GM18502 (cell line): ENCODE data around the gene CD300C.
"Not testable (repeated sequence)": the region's sequence is repeated elsewhere in the genome, so short reads cannot be mapped to it uniquely, and the experiment has no call there.

Experiments
- ATAC-seq: cut with Tn5 transposase; IDR thresholded peaks from one replicate; pipeline ENCODE4 v1.9.1; 2021; ENCODE audit warnings: mild to moderate bottlenecking; ENCODE audit not compliant: unreplicated experiment, poor library complexity

CD300C gene

DNA sequence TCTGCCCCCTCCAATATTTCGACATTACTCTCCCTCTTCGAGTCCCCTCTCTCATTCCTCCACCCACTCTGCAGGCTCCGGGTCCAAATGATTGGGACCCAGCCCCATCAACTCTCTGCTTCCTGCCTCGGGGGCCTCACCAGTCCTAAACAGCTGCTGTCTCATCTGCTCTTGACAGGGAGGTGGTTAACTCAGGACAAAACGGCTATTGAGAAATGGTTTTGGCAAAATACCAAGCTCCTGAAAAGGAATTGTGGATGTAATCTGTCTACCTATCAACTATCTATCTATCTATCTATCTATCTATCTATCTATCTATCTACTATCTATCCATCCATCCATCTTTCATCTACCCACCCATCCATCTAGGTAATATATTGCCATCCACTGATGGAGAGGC lies 19.2 kb upstream of the CD300C start:
- ATAC-seq, result no peak

- ATAC-seq, result no peak
Observed at GRCh38 chr17:74563358-74563757, 17.4 kb upstream of the CD300C start.

- ATAC-seq, result no peak
Observed at GRCh38 chr17:74561586-74561985, 15.7 kb upstream of the CD300C start.

- ATAC-seq, result no peak
Observed at GRCh38 chr17:74558882-74559519, 13.1 kb upstream of the CD300C start.

DNA sequence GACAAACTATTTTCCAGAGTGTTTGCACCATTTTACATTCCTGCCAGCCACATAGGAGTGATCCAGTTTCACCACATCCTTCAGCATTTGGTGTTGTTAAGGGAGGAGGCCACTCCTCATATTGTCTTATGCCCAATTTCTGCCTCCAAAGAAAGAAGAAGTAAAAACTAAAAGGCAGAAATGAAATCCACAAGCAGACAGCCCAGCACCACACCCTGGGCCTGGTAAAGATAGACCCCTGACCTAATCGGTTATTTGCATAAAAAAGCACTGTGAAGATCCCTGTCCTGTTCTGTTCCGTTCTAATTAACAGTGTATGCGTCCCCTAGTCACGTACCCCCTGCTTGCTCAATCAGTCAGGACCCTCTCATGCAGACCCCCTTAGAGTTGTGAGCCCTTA lies 12.5 kb upstream of the CD300C start:
- not testable (repeated sequence) for ATAC-seq

DNA sequence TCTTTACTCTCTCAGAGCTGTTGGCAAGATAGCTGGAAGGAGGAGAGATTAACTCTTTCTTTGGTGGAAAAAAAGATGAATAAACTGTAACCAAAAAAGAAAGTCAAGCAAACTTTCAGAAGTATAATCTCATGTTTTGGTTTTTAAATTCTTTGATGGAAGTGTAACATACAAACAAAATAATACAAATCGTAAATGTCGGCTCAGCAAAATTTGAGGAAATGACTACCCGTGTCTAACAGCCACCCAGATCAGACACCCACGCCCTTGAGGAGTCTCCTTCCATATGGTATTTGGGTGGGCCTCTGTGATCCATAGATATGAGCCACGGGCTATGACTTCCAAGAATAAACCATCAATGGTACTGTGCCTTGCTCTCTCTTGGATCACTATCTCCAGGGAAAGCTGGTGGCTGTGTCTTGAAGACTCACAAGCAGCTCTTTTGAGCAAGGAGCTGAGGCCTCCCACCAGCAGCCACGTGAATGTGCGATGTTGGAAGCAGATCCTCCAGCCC lies 9.6 kb upstream of the CD300C start:
- ATAC-seq, result no peak

GRCh38 chr17:74554909-74555308 lies 9.0 kb upstream of the CD300C start:
- no peak for ATAC-seq

- ATAC-seq, result no peak
Observed at GRCh38 chr17:74552037-74552436, 6.1 kb upstream of the CD300C start.

DNA sequence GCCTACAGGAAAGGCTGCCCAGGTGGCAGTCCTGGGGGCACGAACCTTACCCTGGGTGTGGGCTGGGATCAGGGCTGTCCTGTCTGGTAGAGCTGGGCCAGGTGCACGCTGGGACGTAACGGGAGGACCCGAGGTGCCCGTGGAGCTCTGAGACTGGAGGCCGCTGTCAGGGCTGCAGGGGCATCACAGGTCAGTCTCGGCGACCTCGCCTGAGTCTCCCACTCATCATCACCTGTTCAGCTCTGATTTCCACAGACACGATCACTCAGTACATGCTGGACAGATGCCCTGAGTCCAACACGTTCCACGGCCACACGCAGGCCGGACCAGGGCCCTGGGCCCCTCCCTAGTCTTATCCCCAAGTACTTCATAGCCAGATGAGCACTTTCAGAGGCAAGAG lies 4.7 kb upstream of the CD300C start:
- no peak for ATAC-seq

DNA sequence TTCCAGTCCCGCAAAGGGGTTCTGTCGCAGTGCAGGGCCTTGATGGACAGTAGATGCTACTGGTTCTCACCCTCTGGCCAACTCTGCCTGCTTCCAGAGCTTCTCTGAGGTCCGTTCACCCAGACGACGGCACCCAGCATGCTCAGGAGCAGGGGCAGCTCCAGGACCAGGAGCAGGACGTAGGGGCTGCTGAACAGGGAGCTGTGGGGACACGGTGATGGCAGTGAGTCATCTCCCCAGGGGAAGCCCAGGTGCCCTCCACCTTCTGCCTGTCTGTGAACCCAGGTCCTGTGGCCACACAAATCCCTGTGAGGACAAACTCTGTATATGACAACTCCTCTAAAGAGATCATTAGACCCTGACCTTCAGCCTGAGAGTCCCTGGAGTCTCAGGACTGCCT lies 3.4 kb upstream of the CD300C start:
- no peak for ATAC-seq

DNA sequence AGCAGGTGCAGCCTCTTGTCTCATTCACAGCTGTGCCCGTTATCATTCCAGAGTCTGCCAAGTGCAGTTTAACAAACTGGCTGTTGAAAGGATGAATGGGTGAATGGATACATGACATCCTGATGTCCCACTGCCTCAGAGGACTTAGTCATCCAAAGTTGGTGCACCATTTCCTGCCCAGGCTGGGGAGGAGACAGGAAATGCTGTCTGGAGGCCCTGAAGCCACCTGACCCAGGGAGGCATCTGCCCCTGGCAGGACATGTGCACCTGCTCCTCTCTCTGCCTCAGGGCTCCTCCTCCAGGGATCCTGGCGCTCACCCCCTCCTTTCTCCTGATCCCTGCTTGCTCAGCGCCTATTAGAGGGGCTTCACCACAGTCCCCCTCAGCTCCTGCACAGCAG lies 1.8 kb upstream of the CD300C start:
- no peak for ATAC-seq

DNA sequence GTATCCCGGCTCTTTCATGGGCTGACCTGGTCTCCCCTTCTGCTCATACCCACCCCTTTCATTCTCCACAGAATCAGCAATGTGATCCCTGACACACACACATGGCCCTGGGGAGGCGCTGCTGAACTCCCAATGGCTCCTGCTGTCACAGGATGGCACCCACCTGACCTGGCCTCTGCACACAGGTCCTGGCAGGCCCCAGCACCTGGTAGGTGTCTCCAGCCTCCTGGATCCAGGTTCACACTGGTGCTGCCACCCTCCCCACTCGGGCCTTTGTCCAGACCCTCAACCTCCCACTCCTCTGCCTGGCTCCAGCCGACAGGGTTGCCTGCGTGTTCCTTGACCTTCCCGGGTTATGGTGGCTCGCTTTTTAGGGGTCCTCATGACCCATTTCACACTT lies 1.3 kb upstream of the CD300C start:
- ATAC-seq, result no peak

GRCh38 chr17:74546586-74546985 lies 671 bp upstream of the CD300C start:
- ATAC-seq, result no peak

- ATAC-seq, result no peak
Observed at GRCh38 chr17:74544991-74545842, 698 bp downstream of the CD300C start.

GRCh38 chr17:74543891-74544760 lies 1.8 kb downstream of the CD300C start:
- ATAC-seq, result no peak

DNA sequence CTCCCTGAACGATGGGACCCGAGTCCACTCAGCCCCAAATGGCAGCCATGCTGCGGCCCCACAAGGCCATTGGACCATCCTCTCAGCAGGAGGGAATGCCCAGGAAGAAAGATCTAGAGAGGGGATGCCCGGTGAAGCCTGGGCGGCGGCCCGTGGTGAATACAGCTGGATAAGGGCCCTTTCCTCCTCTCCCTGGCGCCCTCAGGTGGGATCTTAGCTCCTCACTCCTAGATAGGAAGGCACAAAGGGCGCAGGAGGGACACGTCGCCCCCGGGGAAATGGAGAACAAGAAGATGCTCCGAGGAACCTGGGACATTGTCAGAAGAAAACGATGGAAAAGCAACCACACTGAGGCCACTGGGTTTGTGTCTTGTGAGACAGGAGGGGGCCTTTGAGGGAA lies 2.5 kb downstream of the CD300C start:
- no peak for ATAC-seq

DNA sequence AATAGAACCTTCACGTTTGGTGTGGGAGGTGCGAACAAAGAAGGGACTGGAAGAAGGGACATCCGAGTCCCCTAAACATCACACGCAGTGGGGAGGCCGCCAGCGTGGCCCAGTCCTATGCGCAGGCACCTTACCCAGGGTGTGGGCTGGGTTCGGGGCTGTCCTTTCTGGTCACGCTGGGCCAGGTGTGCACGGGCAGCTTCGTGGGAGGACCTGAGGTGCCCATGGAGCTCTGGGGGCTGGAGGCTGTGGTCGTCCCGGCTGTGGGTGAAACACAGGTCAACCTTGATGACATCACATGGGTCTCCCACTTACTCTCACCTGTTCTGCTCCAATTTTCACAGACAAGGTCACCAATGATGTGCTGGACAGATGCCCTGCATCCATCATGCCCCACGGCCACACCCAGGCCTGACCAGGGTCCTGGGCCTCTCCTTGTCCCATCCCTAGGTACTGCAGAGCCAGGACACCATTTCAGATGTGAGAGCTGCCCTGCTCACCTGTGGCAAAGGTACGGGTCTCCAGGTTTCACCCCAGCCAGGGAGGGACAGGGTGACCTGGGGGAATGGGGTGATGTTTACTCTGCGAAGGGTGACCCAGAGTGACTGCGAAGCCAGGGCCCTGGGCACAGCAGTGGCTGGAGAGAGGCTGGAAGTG lies 3.1 kb downstream of the CD300C start:
- no peak for ATAC-seq

DNA sequence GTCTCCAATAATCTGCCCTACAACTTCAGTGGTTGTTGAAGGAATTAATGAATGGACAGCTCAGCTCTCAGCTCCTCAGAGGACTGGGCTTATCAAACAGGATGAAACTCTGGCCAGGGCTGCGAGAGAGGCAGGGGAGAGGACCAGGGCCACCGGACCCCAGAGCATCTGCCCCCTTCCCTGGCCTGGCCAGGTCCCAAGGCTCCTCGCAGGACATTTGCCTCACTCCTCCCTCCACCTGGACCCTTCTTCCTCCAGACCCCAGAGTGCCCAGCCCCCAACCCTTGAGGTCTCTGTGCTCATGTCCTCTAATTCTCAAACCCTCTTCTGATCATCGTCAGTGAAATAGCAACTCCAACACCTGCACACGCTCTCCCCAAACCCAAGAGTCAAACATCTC lies 3.7 kb downstream of the CD300C start:
- no peak for ATAC-seq

- no peak for ATAC-seq
Observed at GRCh38 chr17:74541176-74542111, 4.5 kb downstream of the CD300C start.
